ENCODE measurements around the gene CCDC127.
"Not testable (repeated sequence)": the region's sequence is repeated elsewhere in the genome, so short reads cannot be mapped to it uniquely, and the experiment has no call there.

Gene CCDC127

DNA sequence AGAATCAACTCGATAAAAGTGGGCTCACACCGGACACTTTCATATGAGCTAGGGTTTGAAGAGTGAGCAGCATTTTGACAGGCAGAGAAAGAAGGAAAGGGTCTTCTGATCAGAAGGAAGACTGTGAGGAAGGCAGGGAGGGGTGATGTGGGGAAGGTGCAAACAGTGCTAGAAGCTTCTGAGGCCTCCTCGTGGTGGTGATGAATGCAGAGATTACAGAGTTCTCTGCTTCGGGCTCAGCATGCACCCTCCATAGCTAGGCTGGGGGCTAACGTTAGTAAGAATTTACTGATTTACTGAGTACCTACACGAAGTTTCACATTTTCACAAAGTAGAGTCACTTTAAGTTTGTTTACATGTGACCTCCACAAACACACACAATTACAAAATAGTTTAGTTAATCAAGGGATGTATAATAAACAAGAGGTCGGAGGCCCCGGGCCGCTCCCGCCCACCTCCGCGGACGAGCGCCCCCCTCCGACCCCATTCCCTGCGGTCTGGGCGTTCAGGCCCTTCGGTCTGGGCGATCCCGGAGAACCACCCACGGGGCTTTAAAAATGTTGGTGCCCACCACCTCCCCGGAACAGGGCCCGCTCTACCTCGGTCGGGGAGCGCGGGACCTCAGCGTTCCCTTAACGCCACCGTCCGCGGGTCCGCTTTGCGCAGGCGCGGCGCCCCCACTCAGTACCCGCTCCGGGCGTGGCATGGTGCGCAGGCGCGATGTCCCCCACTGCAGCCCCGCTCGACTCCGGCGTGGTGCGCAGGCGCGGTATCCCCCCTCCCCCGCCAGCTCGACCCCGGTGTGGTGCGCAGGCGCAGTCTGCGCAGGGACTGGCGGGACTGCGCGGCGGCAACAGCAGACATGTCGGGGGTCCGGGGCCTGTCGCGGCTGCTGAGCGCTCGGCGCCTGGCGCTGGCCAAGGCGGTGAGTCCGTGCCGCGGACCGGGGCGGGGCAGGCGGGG, at the start of gene CCDC127, which contains the start of gene SDHA:
Gene CCDC127, minus strand, starts transcription at position 660 of the 963 bp plus-strand sequence. CDS start 1,304 bp downstream, outside the sequence.
Gene SDHA, plus strand, starts transcription at position 827 of the 963 bp plus-strand sequence. Its CDS starts 36 bp downstream, at position 863.
- peak; percentile 99 to 100 for DNase-seq

DNA sequence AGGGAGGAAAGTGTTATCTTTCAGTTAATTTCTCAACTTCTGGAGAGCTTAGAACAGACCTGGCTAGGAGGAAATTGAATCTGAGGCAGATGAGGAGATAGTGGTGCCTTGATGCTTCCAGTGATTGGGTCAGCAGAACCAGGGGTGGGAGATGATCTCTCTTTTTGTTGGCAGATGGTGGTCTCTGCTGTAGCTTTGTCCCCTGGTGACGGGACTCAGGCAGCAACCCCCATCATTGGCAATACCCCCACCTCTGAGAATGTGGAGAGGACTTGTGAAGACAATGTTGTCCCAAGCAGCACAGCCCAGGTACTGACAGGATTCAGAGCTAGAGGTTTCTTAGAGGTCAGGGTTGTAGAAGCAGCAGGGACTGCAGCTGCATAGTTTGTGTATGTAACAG, 49.8 kb upstream of the CCDC127 start:
- DNase-seq = no peak

DNA sequence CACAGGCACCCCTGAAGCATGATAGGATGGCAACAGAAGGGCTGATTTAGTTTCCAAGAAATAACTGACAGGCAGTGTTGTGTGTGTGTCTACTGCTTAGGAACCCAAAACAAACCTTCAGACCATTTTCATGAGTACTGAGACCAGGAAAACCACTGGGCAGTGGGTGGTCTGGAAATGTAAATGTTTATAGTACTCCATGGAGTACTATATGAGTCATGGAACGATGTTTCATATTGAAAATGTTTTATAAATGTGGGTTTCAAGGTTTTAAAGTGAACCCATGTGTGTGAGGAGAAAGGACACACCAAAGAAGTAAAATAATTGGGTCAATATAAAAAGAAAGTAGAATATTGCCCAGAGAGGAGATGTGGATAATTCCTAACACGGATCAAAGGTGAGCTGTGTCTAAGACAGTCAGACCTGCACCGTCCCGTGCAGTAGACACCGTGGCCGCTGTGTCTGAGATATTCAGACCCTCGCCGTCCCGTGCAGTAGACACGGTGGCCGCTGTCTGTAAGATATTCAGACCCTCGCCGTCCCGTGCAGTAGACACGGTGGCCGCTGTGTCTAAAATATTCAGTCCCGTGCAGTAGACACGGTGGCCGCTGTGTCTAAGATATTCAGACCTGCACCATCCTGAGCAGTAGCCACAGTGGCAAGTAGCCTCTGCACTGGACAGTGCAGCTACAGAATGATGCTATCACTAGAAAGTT, 48.5 kb upstream of the CCDC127 start:
- DNase-seq = not testable (repeated sequence)

DNA sequence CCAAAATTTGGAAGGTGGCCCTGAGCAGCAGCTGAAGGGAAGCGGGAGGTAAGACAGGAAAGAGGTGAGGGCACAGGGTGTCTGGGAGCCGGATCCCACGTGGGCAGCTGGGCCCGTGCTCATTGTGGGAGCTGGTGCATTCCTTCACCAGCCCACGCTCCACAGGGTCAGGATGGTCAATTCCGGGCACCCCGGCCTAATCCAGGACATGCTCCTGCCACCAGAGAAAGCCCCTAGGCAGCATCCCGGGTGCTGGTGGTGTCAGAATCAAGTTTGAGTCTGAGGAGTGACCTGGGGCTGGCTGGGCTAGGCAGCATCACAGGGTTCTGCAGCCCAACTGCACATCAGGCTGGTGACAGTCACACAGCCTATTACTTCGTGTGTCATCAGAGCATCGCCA, 46.4 kb upstream of the CCDC127 start:
- no peak for DNase-seq

- not testable (repeated sequence) for DNase-seq
These were observed 45.5 kb upstream of the CCDC127 start for GRCh38 chr5:263275-263974.

GRCh38 chr5:257148-257547, 39.2 kb upstream of the CCDC127 start:
- DNase-seq = no peak

- not testable (repeated sequence) for DNase-seq
These were observed 38.4 kb upstream of the CCDC127 start for GRCh38 chr5:256347-256746.

- DNase-seq = not testable (repeated sequence)
These were observed 37.2 kb upstream of the CCDC127 start for GRCh38 chr5:255116-255515.

- not testable (repeated sequence) for DNase-seq
These were observed 36.4 kb upstream of the CCDC127 start for GRCh38 chr5:254322-254721.

- no peak for DNase-seq
These were observed 34.6 kb upstream of the CCDC127 start for GRCh38 chr5:252546-252945.

DNA sequence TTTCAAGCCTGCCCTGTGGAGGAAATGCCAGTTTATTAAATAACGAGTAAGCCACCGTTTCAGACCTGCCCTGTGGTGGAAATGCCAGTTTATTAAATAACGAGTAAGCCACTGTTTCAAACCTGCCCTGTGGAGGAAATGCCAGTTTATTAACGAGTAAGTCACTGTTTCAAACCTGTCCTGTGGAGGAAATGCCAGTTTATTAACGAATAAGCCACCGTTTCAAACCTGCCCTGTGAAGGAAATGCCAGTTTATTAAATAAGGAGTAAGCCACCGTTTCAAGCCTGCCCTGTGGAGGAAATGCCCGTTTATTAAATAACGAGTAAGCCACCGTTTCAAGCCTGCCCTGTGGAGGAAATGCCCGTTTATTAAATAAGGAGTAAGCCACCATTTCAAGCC, 34.0 kb upstream of the CCDC127 start:
- not testable (repeated sequence) for DNase-seq

GRCh38 chr5:251538-251937, 33.6 kb upstream of the CCDC127 start:
- not testable (repeated sequence) for DNase-seq

- DNase-seq = not testable (repeated sequence)
These were observed 33.1 kb upstream of the CCDC127 start for GRCh38 chr5:251016-251415.

- not testable (repeated sequence) for DNase-seq
These were observed 32.4 kb upstream of the CCDC127 start for GRCh38 chr5:250396-250795.

- DNase-seq = not testable (repeated sequence)
These were observed 27.8 kb upstream of the CCDC127 start for GRCh38 chr5:245717-246116.

- DNase-seq = not testable (repeated sequence)
These were observed 25.9 kb upstream of the CCDC127 start for GRCh38 chr5:243683-244367.

DNA sequence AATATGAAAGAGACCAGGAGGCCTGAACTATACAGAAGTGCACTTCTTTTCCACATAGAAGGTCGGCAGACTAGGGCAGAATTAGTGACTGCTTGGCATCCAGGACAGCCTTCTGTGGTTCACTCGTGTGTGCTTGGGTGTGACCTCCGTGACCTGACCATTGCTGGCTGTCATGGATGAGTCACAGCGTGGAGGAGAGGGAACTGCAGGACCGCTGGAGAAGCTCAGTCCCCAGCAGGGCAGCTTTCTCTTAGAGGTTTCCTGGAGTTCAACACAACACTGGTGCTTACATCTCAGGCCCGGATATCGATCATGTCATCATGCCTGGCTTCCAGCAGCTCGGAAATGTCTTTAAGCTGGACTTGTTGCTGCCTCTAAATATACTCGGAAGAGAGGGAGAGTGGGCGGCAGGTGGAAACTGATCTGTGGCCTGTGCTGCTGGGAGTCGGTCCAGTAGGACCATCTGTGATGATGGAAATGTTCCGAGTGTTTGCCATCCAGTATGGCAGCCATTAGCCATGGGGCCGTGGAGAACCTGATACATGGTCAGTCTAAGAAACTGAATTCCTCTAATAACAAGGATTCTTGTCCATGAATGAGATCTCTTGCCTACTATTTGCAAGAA, 23.2 kb upstream of the CCDC127 start:
- not testable (repeated sequence) for DNase-seq

DNA sequence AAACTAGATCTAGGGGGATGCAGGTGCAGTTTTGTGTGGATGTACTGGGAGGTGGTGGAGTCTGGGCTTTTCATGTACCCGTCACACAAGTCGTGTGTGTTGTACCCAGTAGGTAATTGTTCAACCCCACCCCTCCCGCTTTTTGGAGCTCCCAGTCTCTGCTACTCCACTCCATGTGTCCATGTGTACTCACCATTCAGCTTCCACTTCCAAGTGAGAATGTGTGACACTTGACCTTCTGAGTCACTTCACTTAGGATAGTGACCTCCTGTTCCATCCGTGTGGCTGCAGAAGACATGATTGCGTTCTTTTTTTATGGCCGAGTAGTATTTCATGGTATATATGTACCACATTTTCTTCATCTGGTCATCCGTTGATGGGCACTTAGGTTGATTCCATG, 22.6 kb upstream of the CCDC127 start:
- DNase-seq = not testable (repeated sequence)

GRCh38 chr5:237931-238330, 20.0 kb upstream of the CCDC127 start:
- not testable (repeated sequence) for DNase-seq

- DNase-seq = not testable (repeated sequence)
These were observed 17.6 kb upstream of the CCDC127 start for GRCh38 chr5:235527-235926.

DNA sequence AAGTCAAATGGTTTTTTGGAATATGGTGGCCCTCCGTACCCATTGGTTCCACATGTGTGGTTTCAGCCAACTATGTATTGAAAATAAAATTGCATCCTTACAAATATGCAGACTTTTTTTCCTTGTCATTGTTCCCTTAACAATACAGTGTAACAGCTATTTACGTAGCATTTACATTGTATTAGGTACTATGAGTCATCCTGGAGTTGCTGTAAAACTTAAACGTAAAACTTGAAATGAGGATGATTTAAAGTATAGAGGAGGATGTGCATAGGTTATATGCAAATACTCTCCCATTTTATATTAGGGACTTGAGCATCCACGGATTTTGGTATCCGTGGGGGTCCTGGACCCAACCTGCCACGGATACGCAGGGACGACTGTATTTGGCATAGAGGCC, 16.5 kb upstream of the CCDC127 start:
- DNase-seq = no peak

DNA sequence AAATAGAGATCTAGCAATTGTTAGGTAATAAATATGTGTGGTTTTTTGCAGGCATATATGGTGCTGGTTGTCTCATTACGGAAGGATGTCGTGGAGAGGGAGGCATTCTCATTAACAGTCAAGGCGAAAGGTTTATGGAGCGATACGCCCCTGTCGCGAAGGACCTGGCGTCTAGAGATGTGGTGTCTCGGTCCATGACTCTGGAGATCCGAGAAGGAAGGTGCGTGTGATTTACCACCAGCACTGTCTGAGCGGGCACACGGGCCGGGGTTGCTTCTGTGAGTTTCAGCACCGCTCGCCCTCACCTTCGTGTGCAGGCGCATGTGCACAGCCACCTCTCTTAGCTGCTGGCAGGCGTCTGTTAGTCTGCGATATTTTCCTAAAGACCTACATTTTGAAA, 15.5 kb upstream of the CCDC127 start:
- not testable (repeated sequence) for DNase-seq

Data from NCI-H1930 (cell line).